CD4-positive, alpha-beta T cell treated with Interleukin-15 for 1 hour (primary cell): ENCODE data around the gene KMT2B.

Source experiments
- DNase-seq: peaks from one replicate; pipeline ENCODE4 v3.0.0-alpha.2; 2020

The KMT2B gene

GRCh38 chr19:35742121-35742724, 24.4 kb downstream of the KMT2B start, which contains the start of gene IGFLR1:
TSS of gene IGFLR1 (minus strand) at chr19:35742452. CDS start at chr19:35741180, 1,272 bp downstream.
- peak; percentile 79 for DNase-seq

GRCh38 chr19:35743640-35744429, 26.0 kb downstream of the KMT2B start:
- DNase-seq = no peak

- peak; percentile 95 for DNase-seq
Measured at GRCh38 chr19:35744430-35745327, 26.9 kb downstream of the KMT2B start.

- DNase-seq = peak; percentile 100
Measured at GRCh38 chr19:35745328-35746086, 27.7 kb downstream of the KMT2B start, which contains the start of the genes PSENEN and U2AF1L4. TSS of gene PSENEN (plus strand) at chr19:35745651. CDS start at chr19:35745931, 280 bp downstream. TSS of gene U2AF1L4 (minus strand) at chr19:35745418. CDS start at chr19:35745391, 27 bp downstream.

GRCh38 chr19:35746087-35746462, 28.3 kb downstream of the KMT2B start:
- DNase-seq = no peak

GRCh38 chr19:35746531-35746930, 28.7 kb downstream of the KMT2B start:
- DNase-seq = no peak

GRCh38 chr19:35748106-35749020, 30.6 kb downstream of the KMT2B start, which contains the start of gene LIN37:
TSS of gene LIN37 (plus strand) at chr19:35748576. CDS start at chr19:35748725, 149 bp downstream.
- DNase-seq = peak; percentile 99

GRCh38 chr19:35750167-35750566, 32.4 kb downstream of the KMT2B start:
- no peak for DNase-seq

- DNase-seq = no peak
Measured at GRCh38 chr19:35751839-35752745, 34.3 kb downstream of the KMT2B start.

GRCh38 chr19:35752746-35753350, 35.0 kb downstream of the KMT2B start:
- no peak for DNase-seq

GRCh38 chr19:35753634-35754369, 36.0 kb downstream of the KMT2B start:
- DNase-seq = no peak

- DNase-seq = no peak
Measured at GRCh38 chr19:35754370-35755130, 36.7 kb downstream of the KMT2B start.

- DNase-seq = no peak
Measured at GRCh38 chr19:35755131-35755549, 37.3 kb downstream of the KMT2B start.

- peak; percentile 58 for DNase-seq
Measured at GRCh38 chr19:35755550-35756376, 38.0 kb downstream of the KMT2B start.

GRCh38 chr19:35756377-35757230, 38.8 kb downstream of the KMT2B start, which contains the start of gene HSPB6:
TSS of gene HSPB6 (minus strand) at chr19:35757029. CDS start at chr19:35757008, 21 bp downstream.
- DNase-seq = no peak

GRCh38 chr19:35757231-35757748, 39.5 kb downstream of the KMT2B start:
- DNase-seq = no peak
